Right kidney (tissue), 1 donor: ENCODE results near the gene CFAP65.

Source experiments
- DNase-seq: peaks from one replicate; pipeline ENCODE4 v3.0.0-alpha.2; 2016

CFAP65 gene

GRCh38 chr2:218962859-218963492 lies 78.3 kb downstream of the CFAP65 start:
- peak; percentile 76 for DNase-seq

- peak; percentile 17 for DNase-seq
Observed at GRCh38 chr2:218961651-218962570, 79.4 kb downstream of the CFAP65 start.

- DNase-seq: no peak
Observed at GRCh38 chr2:218961229-218961628, 80.1 kb downstream of the CFAP65 start.

- peak; percentile 32 for DNase-seq
Observed at GRCh38 chr2:218960309-218961165, 80.8 kb downstream of the CFAP65 start.

GRCh38 chr2:218959761-218960308 lies 81.5 kb downstream of the CFAP65 start:
- DNase-seq: peak; percentile 60

- peak; percentile 77 for DNase-seq
Observed at GRCh38 chr2:218959141-218959731, 82.1 kb downstream of the CFAP65 start, which contains the start of gene CDK5R2. CDK5R2 (plus strand) TSS chr2:218959666; CDS start chr2:218959821, 155 bp downstream.

GRCh38 chr2:218958276-218958675 lies 83.0 kb downstream of the CFAP65 start:
- no peak for DNase-seq

- DNase-seq: no peak
Observed at GRCh38 chr2:218957671-218958070, 83.6 kb downstream of the CFAP65 start.

GRCh38 chr2:218956039-218956438 lies 85.3 kb downstream of the CFAP65 start:
- no peak for DNase-seq

GRCh38 chr2:218954541-218955300 lies 86.6 kb downstream of the CFAP65 start:
- no peak for DNase-seq

GRCh38 chr2:218953366-218953954 lies 87.9 kb downstream of the CFAP65 start:
- DNase-seq: no peak
